DMS79 (cell line): ENCODE data around the gene BTNL9.
"Not testable (repeated sequence)": the region's sequence is repeated elsewhere in the genome, so short reads cannot be mapped to it uniquely, and the experiment has no call there.

ENCODE experiments used
- DNase-seq: peaks from one replicate; lab custom pipeline; 2025; lab: John Stamatoyannopoulos, UW

BTNL9 gene

GRCh38 chr5:181062631-181063030, 22.6 kb downstream of the BTNL9 start:
- DNase-seq, result no peak

GRCh38 chr5:181063514-181063913, 23.4 kb downstream of the BTNL9 start:
- DNase-seq, result no peak

GRCh38 chr5:181064987-181065386, 24.9 kb downstream of the BTNL9 start:
- DNase-seq, result no peak

GRCh38 chr5:181069767-181070491, 29.9 kb downstream of the BTNL9 start:
- DNase-seq, result no peak

- DNase-seq, result no peak
Measured at GRCh38 chr5:181070523-181070922, 30.5 kb downstream of the BTNL9 start.

GRCh38 chr5:181071257-181071656, 31.2 kb downstream of the BTNL9 start:
- DNase-seq, result no peak

- DNase-seq, result no peak
Measured at GRCh38 chr5:181076920-181077319, 36.9 kb downstream of the BTNL9 start.

- no peak for DNase-seq
Measured at GRCh38 chr5:181081989-181082388, 41.9 kb downstream of the BTNL9 start.

GRCh38 chr5:181084621-181085195, 44.6 kb downstream of the BTNL9 start:
- no peak for DNase-seq

GRCh38 chr5:181086026-181086883, 46.2 kb downstream of the BTNL9 start:
- no peak for DNase-seq

- no peak for DNase-seq
Measured at GRCh38 chr5:181086884-181087205, 46.8 kb downstream of the BTNL9 start.

- no peak for DNase-seq
Measured at GRCh38 chr5:181087309-181087708, 47.2 kb downstream of the BTNL9 start.

- no peak for DNase-seq
Measured at GRCh38 chr5:181088289-181088688, 48.2 kb downstream of the BTNL9 start.

- DNase-seq, result no peak
Measured at GRCh38 chr5:181092428-181092827, 52.4 kb downstream of the BTNL9 start.

- not testable (repeated sequence) for DNase-seq
Measured at GRCh38 chr5:181095162-181095561, 55.1 kb downstream of the BTNL9 start.

- not testable (repeated sequence) for DNase-seq
Measured at GRCh38 chr5:181096721-181097382, 56.8 kb downstream of the BTNL9 start.

- not testable (repeated sequence) for DNase-seq
Measured at GRCh38 chr5:181097383-181097753, 57.3 kb downstream of the BTNL9 start.

- DNase-seq, result not testable (repeated sequence)
Measured at GRCh38 chr5:181097759-181098491, 57.9 kb downstream of the BTNL9 start.

GRCh38 chr5:181098762-181099601, 58.9 kb downstream of the BTNL9 start:
- no peak for DNase-seq

GRCh38 chr5:181099602-181100086, 59.6 kb downstream of the BTNL9 start:
- no peak for DNase-seq
